Astrocyte (in vitro differentiated cells and primary cell): ENCODE measurements around the gene CACNA1C.

Experiments
- EZH2 ChIP-seq: IDR thresholded peaks from 2 replicates; pipeline ENCODE4 v1.6.1; 2012; ENCODE audit warnings: mild to moderate bottlenecking, low read length, inconsistent platforms; ENCODE audit not compliant: insufficient read depth
- TF ChIP-seq, protein P1 (sequence below): IDR thresholded peaks from 2 replicates; pipeline ENCODE4 v1.5.1; 2011; ENCODE audit warnings: low read depth, mild to moderate bottlenecking, inconsistent platforms, low read length, moderate library complexity; ENCODE audit not compliant: insufficient read depth

- TF ChIP-seq, protein P1, sequence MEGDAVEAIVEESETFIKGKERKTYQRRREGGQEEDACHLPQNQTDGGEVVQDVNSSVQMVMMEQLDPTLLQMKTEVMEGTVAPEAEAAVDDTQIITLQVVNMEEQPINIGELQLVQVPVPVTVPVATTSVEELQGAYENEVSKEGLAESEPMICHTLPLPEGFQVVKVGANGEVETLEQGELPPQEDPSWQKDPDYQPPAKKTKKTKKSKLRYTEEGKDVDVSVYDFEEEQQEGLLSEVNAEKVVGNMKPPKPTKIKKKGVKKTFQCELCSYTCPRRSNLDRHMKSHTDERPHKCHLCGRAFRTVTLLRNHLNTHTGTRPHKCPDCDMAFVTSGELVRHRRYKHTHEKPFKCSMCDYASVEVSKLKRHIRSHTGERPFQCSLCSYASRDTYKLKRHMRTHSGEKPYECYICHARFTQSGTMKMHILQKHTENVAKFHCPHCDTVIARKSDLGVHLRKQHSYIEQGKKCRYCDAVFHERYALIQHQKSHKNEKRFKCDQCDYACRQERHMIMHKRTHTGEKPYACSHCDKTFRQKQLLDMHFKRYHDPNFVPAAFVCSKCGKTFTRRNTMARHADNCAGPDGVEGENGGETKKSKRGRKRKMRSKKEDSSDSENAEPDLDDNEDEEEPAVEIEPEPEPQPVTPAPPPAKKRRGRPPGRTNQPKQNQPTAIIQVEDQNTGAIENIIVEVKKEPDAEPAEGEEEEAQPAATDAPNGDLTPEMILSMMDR: no peak
- no peak for TF ChIP-seq EZH2
These were observed 131.1 kb downstream of the CACNA1C start for GRCh38 chr12:2183556-2184541.
